HCT116 (cell line): Measurements from ENCODE around the gene DKK1. TPM values are rescaled to one million over a fixed set of nuclear protein-coding genes. Genes with fewer than 3 reads are reported as not detected.
A peak's percentile ranks its signal among the peaks of the same experiment; 100 is the strongest.

Experiments
- ATAC-seq: fragments of 200-7000 bp; cut with Tn5 transposase; 2 replicates; pipeline ENCODE4 v1.9.1; 2020; ENCODE audit warnings: mild to moderate bottlenecking, moderate library complexity
- BruUV-seq: library from RNA; stranded (reverse); fragments of 400-500 nt; replicated peaks from 2 replicates; lab custom pipeline; 2021; lab: Mats Ljungman, UMichigan
- CTCF ChIA-PET: fragments of 300-600 bp; sonication (Branson Sonifier 250); formaldehyde crosslinking; loops from one replicate; lab custom pipeline; 2021; ENCODE audit warnings: antibody characterized with exemption; lab: Charles Lee
- POLR2A ChIA-PET: fragments of 300-600, 350-600 bp; sonication (Branson Sonifier 250); formaldehyde crosslinking; loops from one replicate; lab custom pipeline; 2021; ENCODE audit warnings: antibody characterized with exemption; lab: Charles Lee
- RAD21 ChIA-PET, 2 experiments: fragments of 300-600 bp; sonication (Branson Sonifier 250); formaldehyde crosslinking; loops; one replicate each; lab custom pipeline; 2023; ENCODE audit warnings: low total read pairs in 2 of 2; ENCODE audit not compliant: uncharacterized antibody in 2 of 2, unreplicated experiment in 2 of 2, low non-redundant PET in 1 of 2; lab: Charles Lee
- DNase-seq: peaks from one replicate; pipeline ENCODE4 v3.0.0-alpha.2; 2010; ENCODE audit warnings: low read depth, low spot score
- H2AFZ ChIP-seq: fragments of 200-600 bp; shearing (Covaris generic), sonication (generic); 2 replicates; pipeline ENCODE4 v1.6.1; 2017; ENCODE audit warnings: low read depth, mixed run types, mixed read lengths, antibody characterized with exemption, low read length; ENCODE audit not compliant: poor library complexity, severe bottlenecking
- H3K27ac ChIP-seq: 2 replicates; pipeline ENCODE4 v1.5.1; 2012; ENCODE audit warnings: low read depth, low read length
- H3K27me3 ChIP-seq: fragments of 200-600 bp; sonication (generic); 2 replicates; pipeline ENCODE4 v1.6.1; 2016; ENCODE audit warnings: mixed run types, low read length, mixed read lengths; ENCODE audit not compliant: insufficient read depth
- H3K36me3 ChIP-seq, 2 experiments: fragments of 200-500 bp in 1 of 2; fragments of 200-600 bp in 1 of 2; sonication (Bioruptor generic) in 1 of 2; sonication (generic) in 1 of 2; 2 replicates each; pipeline versions ENCODE4 v1.5.1 to v1.6.1; 2014 to 2016; ENCODE audit warnings: low read length in 2 of 2, inconsistent platforms in 1 of 2, mixed read lengths in 1 of 2, mixed run types in 1 of 2; ENCODE audit not compliant: insufficient read depth in 2 of 2, control insufficient read depth in 1 of 2
- H3K4me1 ChIP-seq, 2 experiments: fragments of 200-600 bp in 1 of 2; sonication (generic) in 1 of 2; 2 replicates each; pipeline versions ENCODE4 v1.5.1 to v1.6.1; 2012 to 2017; ENCODE audit warnings: low read length in 2 of 2, inconsistent platforms in 1 of 2, mild to moderate bottlenecking in 1 of 2, mixed read lengths in 1 of 2, mixed run types in 1 of 2, moderate library complexity in 1 of 2; ENCODE audit not compliant: insufficient read depth in 2 of 2, control insufficient read depth in 1 of 2
- H3K4me2 ChIP-seq: fragments of 200-600 bp; sonication (generic); 2 replicates; pipeline ENCODE4 v1.6.1; 2017; ENCODE audit warnings: mixed run types, low read length, mixed read lengths
- H3K4me3 ChIP-seq, 2 experiments: fragments of 200-600 bp in 1 of 2; sonication (generic) in 1 of 2; replicated peaks in 1 of 2; 2 replicates each; pipeline ENCODE4 v1.5.1; 2011 to 2016; ENCODE audit warnings: low read length in 2 of 2, control low read depth in 1 of 2, low read depth in 1 of 2, mild to moderate bottlenecking in 1 of 2, mixed read lengths in 1 of 2, mixed run types in 1 of 2
- H3K79me2 ChIP-seq: fragments of 200-600 bp; sonication (generic); 2 replicates; pipeline ENCODE4 v1.6.1; 2017; ENCODE audit warnings: mild to moderate bottlenecking, mixed run types, low read length, moderate library complexity, mixed read lengths; ENCODE audit not compliant: insufficient read depth
- H3K9ac ChIP-seq: fragments of 200-600 bp; sonication (generic); 2 replicates; pipeline ENCODE4 v1.6.1; 2016; ENCODE audit warnings: low read length, mixed read lengths
- H3K9me2 ChIP-seq: fragments of 200-600 bp; sonication (generic), shearing (Covaris generic); 2 replicates; pipeline ENCODE4 v1.6.1; 2017; ENCODE audit warnings: mixed run types, mild to moderate bottlenecking, moderate library complexity; ENCODE audit not compliant: insufficient read depth
- H3K9me3 ChIP-seq, 2 experiments: fragments of 200-500 bp in 1 of 2; fragments of 200-600 bp in 1 of 2; sonication (Bioruptor generic) in 1 of 2; sonication (generic) in 1 of 2; 2 replicates each; pipeline ENCODE4 v1.6.1; 2014 to 2017; ENCODE audit warnings: low read length in 2 of 2, mixed read lengths in 2 of 2, inconsistent platforms in 1 of 2, low read depth in 1 of 2, mild to moderate bottlenecking in 1 of 2, mixed run types in 1 of 2, moderate library complexity in 1 of 2; ENCODE audit not compliant: control insufficient read depth in 1 of 2, insufficient read depth in 1 of 2
- H4K20me1 ChIP-seq: fragments of 200-600 bp; sonication (generic), shearing (Covaris generic); 2 replicates; pipeline ENCODE4 v1.6.1; 2017; ENCODE audit warnings: mixed run types, mild to moderate bottlenecking, moderate library complexity; ENCODE audit not compliant: insufficient read depth
- CBX3 ChIP-seq: IDR thresholded peaks from 2 replicates; pipeline ENCODE4 v1.6.1; 2012; ENCODE audit warnings: low read depth
- EGR1 ChIP-seq: IDR thresholded peaks from 2 replicates; pipeline ENCODE4 v1.6.1; 2012; ENCODE audit warnings: low read depth
- ELF1 ChIP-seq: IDR thresholded peaks from 2 replicates; pipeline ENCODE4 v1.6.1; 2012; ENCODE audit warnings: low read depth, borderline replicate concordance
- EZH2phosphoT487 ChIP-seq: fragments of 200-600 bp; IDR thresholded peaks from 2 replicates; pipeline ENCODE4 v1.6.1; 2018; ENCODE audit warnings: antibody characterized with exemption, borderline replicate concordance
- JUND ChIP-seq: IDR thresholded peaks from 2 replicates; pipeline ENCODE4 v1.6.1; 2012
- POLR2A ChIP-seq: IDR thresholded peaks from 2 replicates; pipeline ENCODE4 v1.7.0; 2011; ENCODE audit warnings: borderline replicate concordance; ENCODE audit not compliant: insufficient read depth, insufficient read length; ENCODE audit errors: extremely low read depth
- POLR2AphosphoS5 ChIP-seq: IDR thresholded peaks from 2 replicates; pipeline ENCODE4 v1.6.1; 2011; ENCODE audit warnings: mild to moderate bottlenecking, low read depth, low read length, moderate library complexity
- RAD21 ChIP-seq: IDR thresholded peaks from 2 replicates; pipeline ENCODE4 v1.6.1; 2012; ENCODE audit warnings: low read depth, mild to moderate bottlenecking
- SIN3A ChIP-seq: IDR thresholded peaks from 2 replicates; pipeline ENCODE4 v1.6.1; 2012; ENCODE audit warnings: low read depth
- SP1 ChIP-seq: IDR thresholded peaks from 2 replicates; pipeline ENCODE4 v1.6.1; 2012; ENCODE audit warnings: low read depth
- SRF ChIP-seq: IDR thresholded peaks from 2 replicates; pipeline ENCODE4 v1.6.1; 2012; ENCODE audit warnings: low read depth
- TCF7L2 ChIP-seq: IDR thresholded peaks from 2 replicates; pipeline ENCODE4 v1.7.0; 2011; ENCODE audit warnings: borderline replicate concordance, inconsistent platforms; ENCODE audit not compliant: insufficient read depth, insufficient read length; ENCODE audit errors: extremely low read depth
- YY1 ChIP-seq: IDR thresholded peaks from 2 replicates; pipeline ENCODE4 v1.6.1; 2011; ENCODE audit warnings: low read length, low read depth, moderate library complexity, mild to moderate bottlenecking; ENCODE audit not compliant: insufficient replicate concordance; ENCODE audit errors: extremely low read depth
- ZFX ChIP-seq: fragments of 450-650 bp; IDR thresholded peaks from 2 replicates; pipeline ENCODE4 v1.6.1; 2017
- ZNF274 ChIP-seq: fragments of 200-500 bp; sonication (Bioruptor generic); IDR thresholded peaks from 2 replicates; pipeline ENCODE4 v1.6.1; 2014; ENCODE audit warnings: mild to moderate bottlenecking, low read depth, low read length, inconsistent platforms
- intact Hi-C: fragments of 100-400 bp; cut with micrococcal nuclease; formaldehyde crosslinking; loops from 2 replicates; pipeline ENCODE4 v1.10.0; 2022
- total RNA-seq: library from RNA; stranded (reverse); gene quantifications from one replicate; pipeline ENCODE4 v1.2.1, GENCODE V29; 2021; ENCODE audit not compliant: unreplicated experiment
- TF ChIP-seq, protein P1 (sequence below), 3 experiments: fragments of 200-600 bp in 1 of 3; sonication (generic) in 1 of 3; IDR thresholded peaks in 2 of 3; conservative IDR thresholded peaks in 1 of 3; 2 replicates each; pipeline ENCODE4 v1.5.1; 2012 to 2017; ENCODE audit warnings: low read depth in 2 of 3, low read length in 2 of 3, antibody characterized with exemption in 1 of 3, borderline replicate concordance in 1 of 3, control low read depth in 1 of 3, mild to moderate bottlenecking in 1 of 3, mixed read lengths in 1 of 3, mixed run types in 1 of 3, moderate library complexity in 1 of 3; ENCODE audit not compliant: insufficient read depth in 1 of 3
- TF ChIP-seq, protein P2 (sequence below): IDR thresholded peaks from 2 replicates; pipeline ENCODE4 v1.6.1; 2011; ENCODE audit warnings: mild to moderate bottlenecking, low read length, moderate library complexity; ENCODE audit not compliant: insufficient replicate concordance; ENCODE audit errors: extremely low read depth

The DKK1 gene
- total RNA-seq, 1 experiment from 2014 or later: 315 TPM

DNA sequence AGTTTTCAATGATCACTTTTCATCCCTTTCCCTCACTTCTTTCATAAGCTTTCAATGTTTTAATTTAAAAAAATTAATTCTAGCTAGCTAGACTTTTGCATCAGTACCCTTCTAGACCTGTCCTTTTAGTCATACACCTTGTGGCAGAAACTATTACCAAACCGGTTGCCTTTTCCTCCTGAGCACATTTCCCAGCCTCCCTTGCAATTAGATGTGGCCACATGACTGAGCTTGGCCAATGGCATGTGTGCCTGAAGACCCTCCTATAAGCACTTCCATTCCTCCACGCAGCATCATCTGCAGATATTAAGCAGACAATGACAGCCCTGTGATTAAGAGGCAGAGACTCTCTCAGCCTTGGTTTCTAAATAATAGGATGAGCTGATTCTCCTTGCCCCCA, 12.3 kb downstream of the DKK1 start:
- BruUV-seq: no TSS peak
- Histone ChIP-seq H3K4me3 (no peak overlapping the region), H3K4me2 (no peak overlapping the region), H3K27me3 (no peaks in the 10 kb centered on the region), H3K9me2 (no peaks in the 10 kb centered on the region), H3K79me2 (no peaks in the 10 kb centered on the region), H4K20me1 (no peaks in the 10 kb centered on the region), H2AFZ (peak overlapping the region; percentile 71), H3K9me3 (no peaks in the 10 kb centered on the region), H3K36me3 (no peaks in the 10 kb centered on the region), H3K4me1 (peaks cover 5 to 25% of the 10 kb centered on the region in 2 experiments; a peak in 3 of 4 replicates), H3K9ac (no peak overlapping the region), H3K27ac (no peak overlapping the region; the same call in 1 of the 2 replicates)
- TF ChIP-seq CBX3 (0 out of 2 replicates have a peak, but pooled peaks have one; percentile 12), ZFX (no peak)
- RAD21 ChIA-PET: no interaction called here
- POLR2A ChIA-PET: interaction anchor here (1.7 to 1.9 kb wide), 2 partner anchors 9 to 12 kb away, joined by 6 read pairs; partner anchors contain the start of gene DKK1
- ATAC-seq: peak; percentile 50
- intact Hi-C loops: no loop called here
- CTCF ChIA-PET: no interaction called here
- DNase-seq: no peak

DNA sequence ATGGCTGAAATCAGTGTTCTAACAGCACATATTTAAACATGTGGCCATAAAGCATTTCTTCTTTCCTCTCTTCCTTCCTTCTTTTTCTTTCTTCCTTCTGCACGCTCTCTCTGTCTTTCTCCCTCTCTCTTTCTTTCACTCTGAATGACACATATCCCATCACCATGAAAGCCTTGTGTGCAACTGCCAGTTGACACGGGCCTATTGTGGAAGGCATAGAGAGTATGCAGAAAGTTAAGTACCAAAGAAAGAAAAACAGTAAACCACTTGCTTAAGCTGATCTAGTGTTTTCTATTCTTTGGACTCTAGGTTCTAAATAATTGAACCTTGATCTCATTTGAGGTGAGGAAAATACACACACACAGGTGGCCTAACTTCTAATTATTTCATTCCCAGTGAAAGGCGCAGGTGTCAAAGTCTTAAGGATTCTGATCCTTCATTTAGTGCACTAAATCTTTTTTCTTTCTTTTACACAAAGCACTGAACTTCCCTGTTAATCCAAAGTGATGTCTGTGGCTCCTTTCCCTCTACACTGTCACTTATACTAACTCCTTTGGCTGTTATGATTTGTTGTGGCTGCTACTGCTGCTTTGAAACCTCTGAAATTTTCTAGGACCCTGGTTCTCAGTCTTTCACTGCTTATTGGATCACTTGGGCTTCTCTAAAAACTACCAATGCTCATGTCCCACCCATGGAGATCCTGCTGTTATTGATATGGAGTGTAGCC, 17.7 kb downstream of the DKK1 start:
- no TSS peak for BruUV-seq
- no peaks in the 10 kb centered on the region for H3K36me3 ChIP-seq
- H4K20me1 ChIP-seq: no peaks in the 10 kb centered on the region
- no peaks in the 10 kb centered on the region for H3K27me3 ChIP-seq
- intact Hi-C loops: loop anchor here (10.0 kb wide), 1 partner anchor 63 kb away; no protein-coding TSS in a partner anchor
- no peaks in the 10 kb centered on the region for H3K9me2 ChIP-seq
- H2AFZ ChIP-seq: peak overlapping the region; percentile 32
- peaks cover 22 to 42% of the 10 kb centered on the region in 2 experiments for H3K4me1 ChIP-seq
- H3K4me3 ChIP-seq: no peak overlapping the region
- H3K27ac ChIP-seq: peak overlapping the region; percentile 5; the same call in 1 of the 2 replicates
- ATAC-seq: no peak
- no peak for DNase-seq
- no peaks in the 10 kb centered on the region for H3K9me3 ChIP-seq
- CTCF ChIA-PET: no interaction called here
- RAD21 ChIA-PET: no interaction called here
- H3K4me2 ChIP-seq: no peak overlapping the region
- no peaks in the 10 kb centered on the region for H3K79me2 ChIP-seq
- POLR2A ChIA-PET: no interaction called here
- no peak overlapping the region for H3K9ac ChIP-seq
- TF ChIP-seq YY1 (no peak), RAD21 (no peak), JUND (no peak), SP1 (no peak), POLR2A (no peak), TCF7L2 (no peak), ELF1 (no peak), EZH2phosphoT487 (no peak), POLR2AphosphoS5 (no peak), ZFX (no peak; the same call in 1 of the 2 replicates), SRF (no peak), ZNF274 (no peak), EGR1 (no peak), SIN3A (no peak)
- TF ChIP-seq, protein P1, sequence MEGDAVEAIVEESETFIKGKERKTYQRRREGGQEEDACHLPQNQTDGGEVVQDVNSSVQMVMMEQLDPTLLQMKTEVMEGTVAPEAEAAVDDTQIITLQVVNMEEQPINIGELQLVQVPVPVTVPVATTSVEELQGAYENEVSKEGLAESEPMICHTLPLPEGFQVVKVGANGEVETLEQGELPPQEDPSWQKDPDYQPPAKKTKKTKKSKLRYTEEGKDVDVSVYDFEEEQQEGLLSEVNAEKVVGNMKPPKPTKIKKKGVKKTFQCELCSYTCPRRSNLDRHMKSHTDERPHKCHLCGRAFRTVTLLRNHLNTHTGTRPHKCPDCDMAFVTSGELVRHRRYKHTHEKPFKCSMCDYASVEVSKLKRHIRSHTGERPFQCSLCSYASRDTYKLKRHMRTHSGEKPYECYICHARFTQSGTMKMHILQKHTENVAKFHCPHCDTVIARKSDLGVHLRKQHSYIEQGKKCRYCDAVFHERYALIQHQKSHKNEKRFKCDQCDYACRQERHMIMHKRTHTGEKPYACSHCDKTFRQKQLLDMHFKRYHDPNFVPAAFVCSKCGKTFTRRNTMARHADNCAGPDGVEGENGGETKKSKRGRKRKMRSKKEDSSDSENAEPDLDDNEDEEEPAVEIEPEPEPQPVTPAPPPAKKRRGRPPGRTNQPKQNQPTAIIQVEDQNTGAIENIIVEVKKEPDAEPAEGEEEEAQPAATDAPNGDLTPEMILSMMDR (IDR thresholded peaks at IDR 0.05 in 2 of 3, conservative IDR thresholded peaks at IDR 0.05 in 1 of 3; ENCODE audit: borderline replicate concordance in 1 of 3, insufficient read depth in 1 of 3, low read depth in 2 of 3, low read length in 2 of 3): no peak
- TF ChIP-seq, protein P2, sequence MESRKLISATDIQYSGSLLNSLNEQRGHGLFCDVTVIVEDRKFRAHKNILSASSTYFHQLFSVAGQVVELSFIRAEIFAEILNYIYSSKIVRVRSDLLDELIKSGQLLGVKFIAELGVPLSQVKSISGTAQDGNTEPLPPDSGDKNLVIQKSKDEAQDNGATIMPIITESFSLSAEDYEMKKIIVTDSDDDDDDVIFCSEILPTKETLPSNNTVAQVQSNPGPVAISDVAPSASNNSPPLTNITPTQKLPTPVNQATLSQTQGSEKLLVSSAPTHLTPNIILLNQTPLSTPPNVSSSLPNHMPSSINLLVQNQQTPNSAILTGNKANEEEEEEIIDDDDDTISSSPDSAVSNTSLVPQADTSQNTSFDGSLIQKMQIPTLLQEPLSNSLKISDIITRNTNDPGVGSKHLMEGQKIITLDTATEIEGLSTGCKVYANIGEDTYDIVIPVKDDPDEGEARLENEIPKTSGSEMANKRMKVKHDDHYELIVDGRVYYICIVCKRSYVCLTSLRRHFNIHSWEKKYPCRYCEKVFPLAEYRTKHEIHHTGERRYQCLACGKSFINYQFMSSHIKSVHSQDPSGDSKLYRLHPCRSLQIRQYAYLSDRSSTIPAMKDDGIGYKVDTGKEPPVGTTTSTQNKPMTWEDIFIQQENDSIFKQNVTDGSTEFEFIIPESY: no peak
